Activated CD4-positive, alpha-beta T cell treated with anti-CD3 and anti-CD28 coated beads, Interleukin-2, amount 50 U/mL, for 16 hours (primary cell): ENCODE data around the gene SLC66A2.

ENCODE experiments used
- DNase-seq: peaks from one replicate; pipeline ENCODE4 v3.0.0-alpha.2; 2020

Gene SLC66A2

GRCh38 chr18:79864006-79864725, 87.3 kb downstream of the SLC66A2 start:
- DNase-seq, result no peak

DNA sequence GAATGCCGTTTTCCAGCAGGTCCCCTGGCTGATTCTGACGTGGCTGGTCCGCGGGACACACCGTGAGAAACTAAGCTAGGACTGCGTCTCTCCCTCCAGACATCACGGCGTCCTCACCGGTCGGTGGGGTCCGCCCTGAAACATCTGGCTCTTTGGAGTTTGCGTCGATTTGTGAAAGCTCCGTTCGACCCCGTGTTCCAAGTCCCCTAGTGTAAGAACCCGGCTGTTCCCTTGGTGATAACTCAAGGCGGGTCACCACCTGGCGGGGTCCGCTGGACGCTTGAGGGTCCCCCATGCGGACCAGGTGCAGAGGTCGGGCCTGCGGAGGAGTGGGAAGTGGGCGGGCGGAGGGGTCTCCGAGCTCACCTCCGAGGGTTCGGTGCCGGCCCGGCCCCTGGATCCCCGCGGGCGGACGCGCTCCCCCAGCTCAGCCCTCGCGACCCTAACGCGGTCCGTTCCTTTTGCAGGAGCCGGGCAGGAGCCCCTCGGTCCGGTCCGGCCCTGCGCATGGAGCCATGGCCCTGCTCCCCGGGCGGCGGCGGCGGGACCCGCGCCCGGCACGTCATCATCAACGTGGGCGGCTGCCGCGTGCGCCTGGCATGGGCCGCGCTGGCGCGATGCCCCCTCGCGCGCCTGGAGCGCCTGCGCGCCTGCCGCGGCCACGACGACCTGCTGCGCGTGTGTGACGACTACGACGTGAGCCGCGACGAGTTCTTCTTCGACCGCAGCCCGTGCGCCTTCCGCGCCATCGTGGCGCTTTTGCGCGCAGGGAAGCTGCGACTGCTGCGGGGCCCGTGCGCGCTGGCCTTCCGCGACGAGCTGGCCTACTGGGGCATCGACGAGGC, 88.1 kb downstream of the SLC66A2 start:
- no peak for DNase-seq

- no peak for DNase-seq
Observed at GRCh38 chr18:79862562-79862961, 88.9 kb downstream of the SLC66A2 start.

DNA sequence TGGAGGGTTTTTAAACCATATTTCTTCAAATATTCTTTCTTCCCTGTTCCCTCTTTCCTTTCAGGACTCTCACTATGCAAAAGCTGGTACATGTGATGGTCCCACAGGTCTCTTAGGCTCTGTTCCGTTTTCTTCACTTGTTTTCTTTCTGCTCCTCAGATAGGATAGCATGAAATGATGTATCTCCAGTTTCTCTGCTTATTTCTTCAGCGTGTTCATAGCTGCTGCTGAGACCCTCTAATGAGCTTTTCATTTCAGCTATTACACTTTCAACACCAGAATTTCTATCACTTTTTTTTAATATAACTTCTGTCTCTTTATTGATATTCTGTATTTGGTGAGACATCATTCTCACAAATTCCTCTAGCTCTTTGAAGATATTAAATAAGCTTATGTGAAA, 89.8 kb downstream of the SLC66A2 start:
- no peak for DNase-seq

DNA sequence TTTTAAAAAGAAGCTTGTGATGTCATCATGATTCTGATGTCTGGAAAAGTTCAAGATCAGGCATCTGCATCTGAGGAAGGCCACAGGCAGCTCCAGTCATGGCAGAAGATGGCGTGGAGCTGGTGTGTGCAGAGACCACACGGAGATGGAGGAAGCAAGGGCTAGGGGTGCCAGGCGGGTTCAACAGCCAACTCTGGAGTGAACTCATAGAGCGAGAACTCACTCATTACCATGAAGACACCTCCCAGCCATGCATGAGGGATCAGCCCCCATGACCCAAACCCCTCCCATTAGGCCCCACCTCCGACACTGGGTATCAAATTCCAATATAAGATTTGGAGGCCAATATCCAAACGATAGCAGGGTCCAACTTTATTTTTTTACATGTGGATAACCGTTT, 92.1 kb downstream of the SLC66A2 start:
- DNase-seq, result no peak

DNA sequence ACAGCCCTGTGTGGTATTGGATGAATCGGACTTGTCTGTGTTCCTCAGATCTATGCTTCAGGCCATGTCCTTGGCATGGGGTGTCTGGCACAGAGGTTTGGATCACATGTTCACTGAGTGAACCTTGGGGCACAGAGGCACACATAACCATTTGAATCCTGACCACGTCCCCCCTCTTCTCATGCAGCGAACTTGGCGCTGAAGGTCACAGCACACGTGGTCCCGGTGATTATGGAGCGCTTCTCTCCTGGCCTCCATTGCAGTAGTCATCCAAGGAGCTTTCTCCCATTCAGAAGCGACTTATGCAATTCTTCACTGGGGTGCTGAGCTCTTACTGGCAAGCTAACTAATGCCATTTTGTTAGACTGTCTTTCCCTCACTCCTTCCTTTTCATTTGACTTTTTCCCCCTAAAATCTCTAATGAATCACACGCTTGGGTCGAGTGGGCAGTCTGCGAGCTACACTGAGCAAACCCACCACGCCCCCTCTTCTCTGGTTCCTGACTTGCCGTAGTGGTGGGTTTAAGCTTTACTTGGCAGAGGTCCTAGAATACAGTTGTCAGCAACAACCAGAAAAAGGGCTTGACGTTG, 94.3 kb downstream of the SLC66A2 start:
- no peak for DNase-seq

DNA sequence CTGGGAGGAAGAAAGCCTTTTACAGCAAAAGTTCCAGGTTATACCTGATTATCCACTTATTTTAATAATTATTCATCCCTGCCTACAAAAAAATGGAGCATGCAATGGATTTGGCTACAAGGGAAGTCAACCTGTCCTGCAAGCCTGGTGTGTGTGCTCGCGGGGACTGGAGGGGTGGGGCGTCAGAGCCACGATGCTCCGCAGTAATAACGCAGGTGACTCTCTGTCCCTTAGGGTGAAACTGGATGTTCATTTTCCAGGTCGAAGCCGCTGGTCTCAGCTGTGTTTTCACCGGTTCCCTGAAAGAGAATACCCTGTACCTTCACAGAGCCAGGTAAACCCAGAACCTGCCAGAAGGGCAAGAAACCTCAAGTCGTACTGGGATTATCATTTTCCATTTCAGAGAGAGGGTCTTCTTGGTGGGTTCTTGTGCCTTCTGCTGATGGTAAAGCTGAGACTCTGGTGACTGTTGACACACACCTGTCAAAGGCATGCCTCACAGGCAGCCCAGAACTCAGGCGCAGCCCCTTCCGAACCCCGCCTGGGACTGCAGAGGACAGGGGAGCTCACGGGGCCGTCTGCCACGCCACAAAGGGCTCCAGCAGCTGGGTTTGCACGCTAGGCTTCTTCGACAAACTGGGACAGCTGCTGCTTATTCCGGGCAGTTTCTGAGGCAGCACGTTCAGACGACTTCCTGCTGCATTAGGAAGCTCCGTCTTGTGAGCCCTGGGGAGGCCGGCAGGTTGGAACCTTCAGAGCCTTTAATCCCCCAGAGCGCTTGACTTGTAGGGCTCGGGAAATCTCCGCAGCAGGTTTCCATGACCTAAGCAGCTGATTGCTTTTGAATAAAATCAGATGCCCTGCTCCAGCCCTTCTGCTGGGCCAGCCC, 95.1 kb downstream of the SLC66A2 start:
- no peak for DNase-seq

DNA sequence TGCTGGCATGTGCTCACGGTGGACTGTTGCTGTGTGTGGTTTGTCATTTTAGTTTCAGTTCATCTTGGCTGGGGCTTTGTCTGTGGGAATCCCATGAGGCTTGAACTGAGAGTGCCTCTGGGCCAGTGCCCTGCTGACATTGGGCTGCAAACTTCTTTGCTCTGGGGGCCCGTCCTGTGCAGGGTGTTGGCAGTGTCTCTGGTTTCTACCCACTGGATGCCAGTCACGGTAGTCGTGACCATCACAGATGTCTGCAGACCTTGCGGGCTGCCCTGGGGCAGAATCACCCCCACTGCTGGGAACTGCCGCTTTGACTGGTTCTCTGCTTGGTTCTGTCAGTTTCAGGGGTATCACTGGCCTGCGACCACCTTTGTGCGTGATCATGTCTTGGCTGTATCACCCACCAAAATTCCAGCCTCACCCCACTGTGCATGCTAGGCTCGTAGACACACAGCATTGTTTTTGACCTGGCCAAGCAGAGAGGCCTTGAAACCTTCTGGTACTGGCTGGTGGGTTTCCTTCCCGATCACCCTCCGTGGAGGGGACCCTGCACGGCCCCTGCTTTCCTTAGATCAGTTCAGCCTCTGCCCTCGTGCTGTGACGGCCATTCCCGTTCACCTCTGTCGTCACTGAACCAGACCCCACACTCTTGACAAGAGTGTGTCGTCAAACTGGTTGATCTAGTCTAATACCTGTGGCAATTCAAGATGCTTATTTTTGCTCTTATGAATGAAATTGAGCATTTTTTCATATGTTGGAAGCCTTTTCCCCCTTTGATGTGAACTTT, 96.1 kb downstream of the SLC66A2 start:
- no peak for DNase-seq

- DNase-seq, result no peak
Observed at GRCh38 chr18:79853993-79854364, 97.5 kb downstream of the SLC66A2 start.

GRCh38 chr18:79853303-79853992, 98.0 kb downstream of the SLC66A2 start:
- DNase-seq, result no peak

DNA sequence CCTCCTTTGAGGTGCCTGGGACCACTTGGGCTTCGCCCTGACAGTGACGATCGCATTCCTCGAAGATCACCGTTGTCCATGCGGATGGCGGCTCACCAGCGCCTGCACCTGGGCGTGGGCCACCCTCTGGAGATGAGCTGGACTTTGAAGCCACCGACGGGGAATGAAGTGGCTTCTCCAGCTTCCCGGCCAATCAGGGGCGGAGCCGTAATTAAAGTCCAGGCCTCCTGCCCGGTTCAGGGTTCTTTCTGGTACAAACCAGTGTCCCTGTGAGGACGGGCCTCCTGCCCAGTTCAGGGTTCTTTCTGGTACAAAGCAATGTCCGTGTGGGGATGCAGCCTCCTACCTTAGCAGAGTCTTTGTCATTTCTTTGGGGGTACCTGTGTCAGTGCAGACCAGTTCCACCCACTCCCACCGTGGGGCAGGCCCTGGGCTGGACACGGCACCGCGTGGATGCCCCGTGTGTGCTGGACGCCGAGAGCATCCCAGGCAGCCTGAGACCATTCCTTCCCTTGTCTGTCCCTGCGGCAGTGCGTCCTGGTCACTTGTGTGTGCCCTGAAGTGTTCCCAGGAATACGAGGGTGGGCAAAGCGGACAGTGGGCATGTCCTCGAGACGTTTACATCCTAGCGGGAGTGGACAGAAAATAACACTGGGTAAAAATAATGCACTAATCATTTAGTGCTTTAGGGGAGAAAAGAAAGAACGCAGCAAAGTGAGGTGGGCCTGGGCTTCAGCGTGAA, 98.7 kb downstream of the SLC66A2 start:
- no peak for DNase-seq
